ENCODE results near the gene ADCY4.

DNA sequence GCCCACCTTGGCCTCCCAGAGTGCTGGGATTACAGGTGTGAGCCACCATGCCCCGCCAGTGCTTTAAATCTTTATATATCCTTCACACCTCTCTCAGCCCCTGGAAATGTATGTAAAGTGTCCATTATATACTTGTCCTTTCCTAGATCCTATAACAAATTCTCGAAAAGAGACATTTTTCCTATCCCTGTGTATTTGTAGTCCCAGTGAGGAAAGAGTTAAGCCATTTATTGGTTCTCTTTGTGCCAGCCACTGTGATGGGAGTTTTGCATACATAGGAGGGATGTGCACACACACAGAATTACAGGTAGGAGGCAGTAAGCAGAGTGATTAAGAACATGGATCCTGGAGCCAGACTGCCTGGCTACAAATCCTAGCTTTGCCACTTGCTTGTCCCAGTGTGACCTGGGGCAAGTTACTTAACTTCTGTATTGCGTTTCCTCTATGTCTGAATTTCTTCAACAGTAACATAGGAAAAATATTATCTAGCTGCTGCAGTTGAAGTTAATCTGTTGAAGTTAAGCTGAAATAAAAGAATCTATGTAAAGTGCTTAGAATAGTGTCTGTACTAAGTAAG is 61.4 kb downstream of the ADCY4 start:
- TF ChIP-seq, protein P1, sequence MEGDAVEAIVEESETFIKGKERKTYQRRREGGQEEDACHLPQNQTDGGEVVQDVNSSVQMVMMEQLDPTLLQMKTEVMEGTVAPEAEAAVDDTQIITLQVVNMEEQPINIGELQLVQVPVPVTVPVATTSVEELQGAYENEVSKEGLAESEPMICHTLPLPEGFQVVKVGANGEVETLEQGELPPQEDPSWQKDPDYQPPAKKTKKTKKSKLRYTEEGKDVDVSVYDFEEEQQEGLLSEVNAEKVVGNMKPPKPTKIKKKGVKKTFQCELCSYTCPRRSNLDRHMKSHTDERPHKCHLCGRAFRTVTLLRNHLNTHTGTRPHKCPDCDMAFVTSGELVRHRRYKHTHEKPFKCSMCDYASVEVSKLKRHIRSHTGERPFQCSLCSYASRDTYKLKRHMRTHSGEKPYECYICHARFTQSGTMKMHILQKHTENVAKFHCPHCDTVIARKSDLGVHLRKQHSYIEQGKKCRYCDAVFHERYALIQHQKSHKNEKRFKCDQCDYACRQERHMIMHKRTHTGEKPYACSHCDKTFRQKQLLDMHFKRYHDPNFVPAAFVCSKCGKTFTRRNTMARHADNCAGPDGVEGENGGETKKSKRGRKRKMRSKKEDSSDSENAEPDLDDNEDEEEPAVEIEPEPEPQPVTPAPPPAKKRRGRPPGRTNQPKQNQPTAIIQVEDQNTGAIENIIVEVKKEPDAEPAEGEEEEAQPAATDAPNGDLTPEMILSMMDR (IDR thresholded peaks at IDR 0.05): no peak
- no peak for TF ChIP-seq EP300 (IDR thresholded peaks at IDR 0.05)

All from gastroesophageal sphincter (tissue), 3 donors.